ENCODE measurements around the gene LRP4. TPM values are rescaled to one million over a fixed set of nuclear protein-coding genes. Genes with fewer than 3 reads are reported as not detected.

The LRP4 gene
- total RNA-seq, 1 donor = 2.2 TPM

GRCh38 chr11:46835897-46836296 is 82.5 kb downstream of the LRP4 start:
- no peak overlapping the region for H3K4me3 ChIP-seq (ENCODE audit: insufficient read depth, low read length)
- no peaks in the 10 kb centered on the region for H3K9me3 ChIP-seq (ENCODE audit: low read depth, low read length)
- no peak overlapping the region for H3K27ac ChIP-seq (ENCODE audit: low read depth, low read length)
- no peak for DNase-seq (ENCODE audit: insufficient read length, low spot score, missing footprints)
- no peak overlapping the region for H3K4me2 ChIP-seq (ENCODE audit: insufficient read depth, low read length)
- H3K36me3 ChIP-seq (ENCODE audit: insufficient read depth, low read length) = no peaks in the 10 kb centered on the region
- H2AFZ ChIP-seq (ENCODE audit: low read length) = no peak overlapping the region
- no peaks in the 10 kb centered on the region for H4K20me1 ChIP-seq (ENCODE audit: insufficient read depth, low read length)
- peaks cover 98% of the 10 kb centered on the region for H3K79me2 ChIP-seq (ENCODE audit: insufficient read depth, low read length)
- no peak for TF ChIP-seq CTCF (IDR thresholded peaks at IDR 0.05; ENCODE audit: extremely low read depth, low read depth, low read length)
- no peaks in the 10 kb centered on the region for H3K27me3 ChIP-seq (ENCODE audit: insufficient read depth, low read length)
- H3K4me1 ChIP-seq (ENCODE audit: insufficient read depth, low read length) = no peaks in the 10 kb centered on the region

GRCh38 chr11:46834821-46835220 is 83.5 kb downstream of the LRP4 start:
- Histone ChIP-seq H2AFZ (ENCODE audit: low read length) (no peak overlapping the region), H3K4me3 (ENCODE audit: insufficient read depth, low read length) (no peak overlapping the region), H4K20me1 (ENCODE audit: insufficient read depth, low read length) (no peaks in the 10 kb centered on the region), H3K4me1 (ENCODE audit: insufficient read depth, low read length) (no peaks in the 10 kb centered on the region), H3K36me3 (ENCODE audit: insufficient read depth, low read length) (no peaks in the 10 kb centered on the region), H3K9me3 (ENCODE audit: low read depth, low read length) (no peaks in the 10 kb centered on the region), H3K4me2 (ENCODE audit: insufficient read depth, low read length) (no peak overlapping the region), H3K27me3 (ENCODE audit: insufficient read depth, low read length) (no peaks in the 10 kb centered on the region), H3K27ac (ENCODE audit: low read depth, low read length) (no peak overlapping the region), H3K79me2 (ENCODE audit: insufficient read depth, low read length) (peaks cover 97% of the 10 kb centered on the region)
- no peak for DNase-seq (ENCODE audit: insufficient read length, low spot score, missing footprints)
- TF ChIP-seq CTCF (IDR thresholded peaks at IDR 0.05; ENCODE audit: extremely low read depth, low read depth, low read length) = no peak

- Histone ChIP-seq H3K4me3 (ENCODE audit: insufficient read depth, low read length) (no peak overlapping the region), H3K79me2 (ENCODE audit: insufficient read depth, low read length) (peaks cover 97% of the 10 kb centered on the region), H3K4me1 (ENCODE audit: insufficient read depth, low read length) (peaks cover 10% of the 10 kb centered on the region), H3K27me3 (ENCODE audit: insufficient read depth, low read length) (no peaks in the 10 kb centered on the region), H2AFZ (ENCODE audit: low read length) (no peak overlapping the region), H3K36me3 (ENCODE audit: insufficient read depth, low read length) (no peaks in the 10 kb centered on the region), H3K4me2 (ENCODE audit: insufficient read depth, low read length) (no peak overlapping the region), H4K20me1 (ENCODE audit: insufficient read depth, low read length) (peaks cover 7% of the 10 kb centered on the region), H3K9me3 (ENCODE audit: low read depth, low read length) (no peaks in the 10 kb centered on the region), H3K27ac (ENCODE audit: low read depth, low read length) (no peak overlapping the region)
- DNase-seq (ENCODE audit: insufficient read length, low spot score, missing footprints) = no peak
- TF ChIP-seq CTCF (IDR thresholded peaks at IDR 0.05; ENCODE audit: extremely low read depth, low read depth, low read length) = no peak
Measured at GRCh38 chr11:46832511-46833214, 85.7 kb downstream of the LRP4 start.

- no peak for TF ChIP-seq CTCF (IDR thresholded peaks at IDR 0.05; ENCODE audit: extremely low read depth, low read depth, low read length)
- Histone ChIP-seq H3K27me3 (ENCODE audit: insufficient read depth, low read length) (no peaks in the 10 kb centered on the region), H3K9me3 (ENCODE audit: low read depth, low read length) (no peaks in the 10 kb centered on the region), H3K79me2 (ENCODE audit: insufficient read depth, low read length) (peaks cover 98% of the 10 kb centered on the region), H4K20me1 (ENCODE audit: insufficient read depth, low read length) (peaks cover 25% of the 10 kb centered on the region), H3K4me2 (ENCODE audit: insufficient read depth, low read length) (no peak overlapping the region), H2AFZ (ENCODE audit: low read length) (no peak overlapping the region), H3K4me3 (ENCODE audit: insufficient read depth, low read length) (no peak overlapping the region), H3K27ac (ENCODE audit: low read depth, low read length) (no peak overlapping the region), H3K36me3 (ENCODE audit: insufficient read depth, low read length) (no peaks in the 10 kb centered on the region), H3K4me1 (ENCODE audit: insufficient read depth, low read length) (peaks cover 26% of the 10 kb centered on the region)
- no peak for DNase-seq (ENCODE audit: insufficient read length, low spot score, missing footprints)
Measured at GRCh38 chr11:46827995-46828394, 90.4 kb downstream of the LRP4 start.
